PC-3 (cell line): ENCODE measurements around the gene SLC7A7. TPM values are rescaled to one million over a fixed set of nuclear protein-coding genes. Genes with fewer than 3 reads are reported as not detected.
A peak's percentile ranks its signal among the peaks of the same experiment; 100 is the strongest.

Experiments
- ATAC-seq: fragments of 200-7000 bp; cut with Tn5 transposase; 2 replicates; pipeline ENCODE4 v1.9.1; 2020; ENCODE audit warnings: mild to moderate bottlenecking, moderate library complexity
- BruUV-seq: library from RNA; stranded (reverse); fragments of 400-500 nt; replicated peaks from 2 replicates; lab custom pipeline; 2021; lab: Mats Ljungman, UMichigan
- CTCF ChIA-PET: fragments of 300-600 bp; sonication (Branson Sonifier 250); formaldehyde crosslinking; loops from one replicate; lab custom pipeline; 2022; ENCODE audit warnings: antibody characterized with exemption; lab: Charles Lee
- POLR2A ChIA-PET: fragments of 300-600 bp; sonication (Branson Sonifier 250); formaldehyde crosslinking; loops from one replicate; lab custom pipeline; 2022; ENCODE audit warnings: antibody characterized with exemption; ENCODE audit not compliant: unreplicated experiment; lab: Charles Lee
- DNase-seq: peaks from one replicate; pipeline ENCODE4 v3.0.0-alpha.2; 2015
- H2AFZ ChIP-seq: fragments of 300-600 bp; sonication (generic); 2 replicates; pipeline ENCODE4 v1.6.0; 2016; ENCODE audit warnings: antibody characterized with exemption, low read length
- H3F3A ChIP-seq: fragments of 300-600 bp; sonication (generic); one replicate; pipeline ENCODE4 v1.6.0; 2017; ENCODE audit warnings: antibody characterized with exemption, low read length, control low read depth, mild to moderate bottlenecking; ENCODE audit not compliant: unreplicated experiment
- H3K27ac ChIP-seq: fragments of 300-600 bp; sonication (generic); 2 replicates; pipeline ENCODE4 v1.5.1; 2016; ENCODE audit warnings: mild to moderate bottlenecking, low read length
- H3K27me3 ChIP-seq: fragments of 300-600 bp; sonication (generic); 2 replicates; pipeline ENCODE4 v1.6.1; 2016; ENCODE audit warnings: low read length, mixed read lengths
- H3K36me3 ChIP-seq: fragments of 300-600 bp; sonication (generic); 2 replicates; pipeline ENCODE4 v1.6.1; 2016; ENCODE audit warnings: low read depth, mixed run types, low read length, mixed read lengths
- H3K4me1 ChIP-seq: fragments of 300-600 bp; sonication (generic); 2 replicates; pipeline ENCODE4 v1.5.1; 2016; ENCODE audit warnings: low read length; ENCODE audit not compliant: insufficient read depth
- H3K4me2 ChIP-seq: fragments of 300-600 bp; sonication (generic); 2 replicates; pipeline ENCODE4 v1.6.0; 2016; ENCODE audit warnings: low read length
- H3K4me3 ChIP-seq: fragments of 300-600 bp; sonication (generic); 2 replicates; pipeline ENCODE4 v1.5.1; 2016; ENCODE audit warnings: mild to moderate bottlenecking, low read length, mixed read lengths
- H3K79me2 ChIP-seq: fragments of 300-600 bp; sonication (generic); 2 replicates; pipeline ENCODE4 v1.6.1; 2017; ENCODE audit warnings: low read length, mixed read lengths
- H3K9ac ChIP-seq: fragments of 300-600 bp; sonication (generic); 2 replicates; pipeline ENCODE4 v1.6.0; 2016; ENCODE audit warnings: mild to moderate bottlenecking, low read length
- H3K9me2 ChIP-seq: fragments of 300-600 bp; sonication (generic); replicated peaks from 2 replicates; pipeline ENCODE4 v1.6.1; 2016; ENCODE audit warnings: mixed run types, low read length, mixed read lengths
- H3K9me3 ChIP-seq: fragments of 300-600 bp; sonication (generic); 2 replicates; pipeline ENCODE4 v1.6.1; 2016; ENCODE audit warnings: low read length, mixed read lengths
- H4K20me1 ChIP-seq: fragments of 300-600 bp; sonication (generic); 2 replicates; pipeline ENCODE4 v1.6.1; 2016; ENCODE audit warnings: low read length, mixed read lengths
- EZH2 ChIP-seq: fragments of 300-600 bp; sonication (generic); IDR thresholded peaks from one replicate; pipeline ENCODE4 v1.6.1; 2017; ENCODE audit warnings: antibody characterized with exemption, mild to moderate bottlenecking, low read length; ENCODE audit not compliant: unreplicated experiment
- EZH2phosphoT487 ChIP-seq: fragments of 300-600 bp; sonication (generic); IDR thresholded peaks from 2 replicates; pipeline ENCODE4 v1.6.1; 2018; ENCODE audit warnings: mild to moderate bottlenecking, antibody characterized with exemption, low read length, borderline replicate concordance
- intact Hi-C: fragments of 100-400 bp; cut with micrococcal nuclease; formaldehyde crosslinking; loops from 2 replicates; pipeline ENCODE4 v1.9.0; 2023
- total RNA-seq: library from RNA; depleted of rRNA; stranded (reverse); fragments of >200 nt; gene quantifications from 2 replicates; pipeline ENCODE4 v1.2.3, GENCODE V29; 2014
- TF ChIP-seq, protein P1 (sequence below): fragments of 300-600 bp; sonication (generic); conservative IDR thresholded peaks from 2 replicates; pipeline ENCODE4 v1.5.1; 2017; ENCODE audit warnings: antibody characterized with exemption, low read depth, mild to moderate bottlenecking, low read length

SLC7A7 gene
- total RNA-seq, 1 experiment from 2014 or later = not detected

DNA sequence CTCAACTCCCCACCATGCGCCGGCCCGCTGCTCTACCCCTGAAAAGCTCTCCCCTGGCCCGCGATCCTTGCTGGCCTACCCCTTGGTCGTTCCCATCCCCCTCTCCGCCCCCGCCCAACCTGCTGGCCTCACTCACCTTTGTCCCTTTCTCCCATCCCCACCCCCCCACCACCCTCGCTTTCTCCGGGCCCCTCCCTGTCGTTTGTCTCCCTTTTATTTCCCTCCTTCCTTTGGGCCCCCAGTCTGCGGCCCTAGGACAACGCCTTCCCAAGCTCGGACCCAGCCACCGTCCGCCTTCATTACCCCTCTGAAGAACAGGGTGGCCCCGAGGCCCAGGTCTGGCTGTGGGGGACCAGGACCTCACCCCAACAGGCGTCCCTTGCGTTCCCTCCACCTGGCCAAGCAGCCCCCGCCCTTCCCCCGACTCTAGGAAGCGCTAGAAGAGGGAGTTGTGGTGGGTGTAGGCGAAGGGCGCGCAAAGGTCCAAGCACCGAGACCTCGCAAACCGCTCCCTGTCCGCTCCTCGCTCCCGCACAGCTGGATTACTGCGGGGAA lies 6.9 kb upstream of the SLC7A7 start:
- Histone ChIP-seq H3K4me3 (no peak overlapping the region), H3K79me2 (no peaks in the 10 kb centered on the region), H3K36me3 (no peaks in the 10 kb centered on the region), H3K9me3 (no peaks in the 10 kb centered on the region), H3K9ac (no peak overlapping the region), H3K9me2 (no peaks in the 10 kb centered on the region), H2AFZ (peak overlapping the region; percentile 89), H3K27ac (no peak overlapping the region), H3K27me3 (no peaks in the 10 kb centered on the region), H3K4me2 (peak overlapping the region; percentile 86; the same call in 1 of the 2 replicates), H3F3A (no peaks in the 10 kb centered on the region), H4K20me1 (no peaks in the 10 kb centered on the region), H3K4me1 (peaks cover 39% of the 10 kb centered on the region)
- intact Hi-C loops = loop anchor here (5.0 kb wide), 1 partner anchor 45 kb away; no protein-coding TSS in a partner anchor
- TF ChIP-seq, protein P1, sequence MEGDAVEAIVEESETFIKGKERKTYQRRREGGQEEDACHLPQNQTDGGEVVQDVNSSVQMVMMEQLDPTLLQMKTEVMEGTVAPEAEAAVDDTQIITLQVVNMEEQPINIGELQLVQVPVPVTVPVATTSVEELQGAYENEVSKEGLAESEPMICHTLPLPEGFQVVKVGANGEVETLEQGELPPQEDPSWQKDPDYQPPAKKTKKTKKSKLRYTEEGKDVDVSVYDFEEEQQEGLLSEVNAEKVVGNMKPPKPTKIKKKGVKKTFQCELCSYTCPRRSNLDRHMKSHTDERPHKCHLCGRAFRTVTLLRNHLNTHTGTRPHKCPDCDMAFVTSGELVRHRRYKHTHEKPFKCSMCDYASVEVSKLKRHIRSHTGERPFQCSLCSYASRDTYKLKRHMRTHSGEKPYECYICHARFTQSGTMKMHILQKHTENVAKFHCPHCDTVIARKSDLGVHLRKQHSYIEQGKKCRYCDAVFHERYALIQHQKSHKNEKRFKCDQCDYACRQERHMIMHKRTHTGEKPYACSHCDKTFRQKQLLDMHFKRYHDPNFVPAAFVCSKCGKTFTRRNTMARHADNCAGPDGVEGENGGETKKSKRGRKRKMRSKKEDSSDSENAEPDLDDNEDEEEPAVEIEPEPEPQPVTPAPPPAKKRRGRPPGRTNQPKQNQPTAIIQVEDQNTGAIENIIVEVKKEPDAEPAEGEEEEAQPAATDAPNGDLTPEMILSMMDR = no peak
- no peak for TF ChIP-seq EZH2
- no TSS peak for BruUV-seq
- POLR2A ChIA-PET = no interaction called here
- DNase-seq = no peak
- CTCF ChIA-PET = interaction anchor here (0.8 to 1.9 kb wide), 6 partner anchors 29 to 170 kb away, joined by 3 to 37 read pairs (median 5); partner anchors contain the start of gene OXA1L
- no peak for ATAC-seq

DNA sequence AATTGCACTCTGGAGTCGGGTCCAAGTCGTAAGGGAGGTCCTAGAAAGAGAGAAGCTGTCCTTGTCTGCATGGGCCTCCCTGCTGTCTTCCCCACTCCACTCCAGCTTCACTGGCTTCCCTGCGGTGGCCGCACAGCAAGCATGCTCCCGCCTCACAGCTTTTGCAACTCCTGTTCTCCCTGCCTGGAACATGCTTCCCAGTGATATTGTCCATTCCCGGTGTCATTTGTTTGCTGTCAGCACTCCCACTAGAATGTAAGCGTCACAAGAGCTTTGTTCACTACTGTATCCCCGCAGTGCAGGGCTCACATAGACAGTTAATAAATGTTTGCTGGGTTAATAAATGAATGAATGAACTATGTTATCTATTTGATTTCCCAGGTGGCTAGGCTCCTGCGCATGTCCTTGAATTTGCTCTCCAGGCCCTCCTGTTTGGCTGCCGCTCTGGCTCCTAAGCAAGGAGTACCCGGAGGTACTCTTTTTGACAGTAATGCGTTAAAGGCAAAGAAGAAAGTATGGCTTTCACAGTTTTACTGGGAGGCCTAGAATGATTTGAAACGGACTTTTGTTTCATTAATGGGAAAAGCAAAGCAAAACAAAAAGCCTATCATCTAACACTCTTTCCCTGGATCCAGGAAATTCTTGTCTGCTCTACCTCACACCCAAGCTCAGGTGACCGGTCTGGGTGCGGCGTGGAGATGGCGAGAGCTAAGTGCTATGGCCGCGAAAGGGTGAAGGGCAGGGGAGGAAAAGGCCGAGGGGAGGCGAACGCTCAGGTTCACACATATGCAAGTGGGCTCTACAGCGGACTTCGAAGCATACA lies 6.2 kb upstream of the SLC7A7 start:
- CTCF ChIA-PET = interaction anchor here (0.8 to 1.9 kb wide), 2 partner anchors 30 to 79 kb away, joined by 4 to 8 read pairs; no protein-coding TSS in a partner anchor
- no TSS peak for BruUV-seq
- peaks cover 39% of the 10 kb centered on the region for H3K4me1 ChIP-seq

More for the DNA sequence above, 6.2 kb upstream of the SLC7A7 start:
- Histone ChIP-seq H3K4me2 (no peak overlapping the region), H2AFZ (no peak overlapping the region), H3K9me3 (no peaks in the 10 kb centered on the region), H3K27ac (no peak overlapping the region), H4K20me1 (no peaks in the 10 kb centered on the region), H3K9ac (no peak overlapping the region), H3K79me2 (no peaks in the 10 kb centered on the region), H3K36me3 (no peaks in the 10 kb centered on the region), H3K9me2 (no peaks in the 10 kb centered on the region), H3K4me3 (no peak overlapping the region), H3K27me3 (no peaks in the 10 kb centered on the region), H3F3A (no peaks in the 10 kb centered on the region)
- intact Hi-C loops = loop anchor here (5.0 kb wide), 1 partner anchor 44 kb away; no protein-coding TSS in a partner anchor
- DNase-seq (no peak), ATAC-seq (no peak)
- TF ChIP-seq EZH2phosphoT487 (no peak), EZH2 (no peak)
- TF ChIP-seq, protein P1 = no peak
- POLR2A ChIA-PET = no interaction called here
